HFFc6 (cell line): ENCODE measurements around the gene STAB2. TPM values are rescaled to one million over a fixed set of nuclear protein-coding genes. Genes with fewer than 3 reads are reported as not detected.
A peak's percentile ranks its signal among the peaks of the same experiment; 100 is the strongest.

Source experiments
- DNase-seq: peaks from one replicate; pipeline ENCODE4 v3.0.0-alpha.2; 2018
- H3K27ac Mint-ChIP-seq: 2 replicates; pipeline ENCODE4 v1.8.0; 2020; ENCODE audit warnings: mild to moderate bottlenecking, mixed read lengths
- H3K27me3 Mint-ChIP-seq: 2 replicates; pipeline ENCODE4 v1.8.0; 2021; ENCODE audit warnings: mild to moderate bottlenecking, moderate library complexity, mixed read lengths; ENCODE audit not compliant: insufficient read depth
- H3K36me3 Mint-ChIP-seq: 2 replicates; pipeline ENCODE4 v1.8.0; 2021; ENCODE audit warnings: low read depth, mixed read lengths
- H3K4me1 Mint-ChIP-seq: 2 replicates; pipeline ENCODE4 v1.8.0; 2020; ENCODE audit warnings: low read depth, mixed read lengths
- H3K4me3 Mint-ChIP-seq: 2 replicates; pipeline ENCODE4 v1.8.0; 2020; ENCODE audit warnings: mild to moderate bottlenecking, moderate library complexity, mixed read lengths
- H3K9me3 Mint-ChIP-seq: 2 replicates; pipeline ENCODE4 v1.8.0; 2020; ENCODE audit warnings: mild to moderate bottlenecking, mixed read lengths
- total RNA-seq, 6 experiments: library from RNA; stranded (reverse); fragmentation: NEBNext Ultra II Directional; extraction: Animal tissue kit (Norgen Biotek cat#: 25700); gene quantifications; 2 replicates in 1 of 6; 3 replicates in 5 of 6; pipeline ENCODE4 v1.2.3, GENCODE V29; 2021
- TF ChIP-seq, protein P1 (sequence below): fragments of 200-600 bp; sonication (generic); IDR thresholded peaks from 2 replicates; pipeline ENCODE4 v1.5.0; 2021; ENCODE audit warnings: antibody characterized with exemption, mild to moderate bottlenecking

STAB2 gene
- total RNA-seq, 6 experiments from 2014 or later: not detected

DNA sequence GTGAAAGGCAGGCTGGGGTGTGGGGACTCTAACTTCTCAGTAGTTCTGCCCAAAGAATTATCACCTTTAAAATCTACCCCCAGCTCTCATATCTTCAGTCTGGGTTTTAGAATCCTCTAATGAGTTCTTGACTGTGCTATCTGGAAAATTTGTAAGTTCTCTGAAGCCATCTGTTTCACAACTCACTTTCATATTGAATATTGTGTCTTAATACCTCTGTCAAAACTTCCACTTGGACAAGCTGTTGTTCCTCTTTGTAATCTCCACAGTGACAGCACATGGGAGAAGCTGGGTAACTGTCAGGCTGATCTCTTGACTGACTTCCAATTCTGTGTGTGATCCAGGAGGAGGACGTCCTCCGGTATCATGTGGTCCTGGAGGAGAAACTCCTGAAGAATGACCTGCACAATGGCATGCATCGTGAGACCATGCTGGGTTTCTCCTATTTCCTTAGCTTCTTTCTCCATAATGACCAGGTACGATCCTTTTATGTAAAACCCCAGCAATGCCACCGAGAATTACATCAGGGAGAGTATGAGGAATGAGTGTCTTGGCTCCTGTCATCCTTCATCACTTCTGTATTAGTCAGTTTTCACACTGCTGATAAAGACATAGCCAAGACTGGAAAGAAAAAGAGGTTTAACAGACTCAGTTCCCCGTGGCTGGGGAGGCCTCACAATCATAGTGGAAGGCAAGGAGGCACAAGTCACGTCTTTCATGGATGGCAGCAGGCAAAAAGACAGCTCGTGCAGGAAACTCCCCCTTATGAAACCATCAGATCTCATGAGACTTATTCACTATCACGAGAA is 111.9 kb downstream of the STAB2 start:
- Mint-ChIP-seq H3K36me3 (no peaks in the 10 kb centered on the region), H3K27me3 (peaks cover 27% of the 10 kb centered on the region), H3K27ac (no peak overlapping the region), H3K9me3 (no peaks in the 10 kb centered on the region), H3K4me1 (no peaks in the 10 kb centered on the region), H3K4me3 (no peak overlapping the region)
- no peak for DNase-seq
- TF ChIP-seq, protein P1, sequence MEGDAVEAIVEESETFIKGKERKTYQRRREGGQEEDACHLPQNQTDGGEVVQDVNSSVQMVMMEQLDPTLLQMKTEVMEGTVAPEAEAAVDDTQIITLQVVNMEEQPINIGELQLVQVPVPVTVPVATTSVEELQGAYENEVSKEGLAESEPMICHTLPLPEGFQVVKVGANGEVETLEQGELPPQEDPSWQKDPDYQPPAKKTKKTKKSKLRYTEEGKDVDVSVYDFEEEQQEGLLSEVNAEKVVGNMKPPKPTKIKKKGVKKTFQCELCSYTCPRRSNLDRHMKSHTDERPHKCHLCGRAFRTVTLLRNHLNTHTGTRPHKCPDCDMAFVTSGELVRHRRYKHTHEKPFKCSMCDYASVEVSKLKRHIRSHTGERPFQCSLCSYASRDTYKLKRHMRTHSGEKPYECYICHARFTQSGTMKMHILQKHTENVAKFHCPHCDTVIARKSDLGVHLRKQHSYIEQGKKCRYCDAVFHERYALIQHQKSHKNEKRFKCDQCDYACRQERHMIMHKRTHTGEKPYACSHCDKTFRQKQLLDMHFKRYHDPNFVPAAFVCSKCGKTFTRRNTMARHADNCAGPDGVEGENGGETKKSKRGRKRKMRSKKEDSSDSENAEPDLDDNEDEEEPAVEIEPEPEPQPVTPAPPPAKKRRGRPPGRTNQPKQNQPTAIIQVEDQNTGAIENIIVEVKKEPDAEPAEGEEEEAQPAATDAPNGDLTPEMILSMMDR: no peak

DNA sequence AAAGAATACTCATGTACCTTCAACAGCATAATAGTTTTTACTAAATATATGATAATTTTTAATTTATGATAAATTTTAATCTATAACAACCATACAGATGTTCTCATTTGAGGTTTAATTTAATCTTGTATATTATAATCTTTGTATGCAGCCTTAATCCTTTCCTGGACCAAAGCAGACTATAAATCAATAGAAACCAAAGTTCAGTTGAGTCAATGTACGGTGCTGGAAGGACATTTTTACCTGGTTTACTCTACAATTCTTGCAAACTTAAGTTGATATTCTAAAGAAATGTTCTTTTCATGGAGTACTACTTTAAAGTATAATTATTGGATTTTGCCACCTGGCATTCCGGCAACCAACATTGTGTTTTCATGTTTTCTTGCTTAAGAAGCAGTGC is 118.0 kb downstream of the STAB2 start:
- Mint-ChIP-seq H3K4me3 (no peak overlapping the region), H3K4me1 (no peaks in the 10 kb centered on the region), H3K36me3 (no peaks in the 10 kb centered on the region), H3K9me3 (no peaks in the 10 kb centered on the region), H3K27me3 (peaks cover 7% of the 10 kb centered on the region), H3K27ac (no peak overlapping the region)
- TF ChIP-seq, protein P1: no peak
- no peak for DNase-seq

DNA sequence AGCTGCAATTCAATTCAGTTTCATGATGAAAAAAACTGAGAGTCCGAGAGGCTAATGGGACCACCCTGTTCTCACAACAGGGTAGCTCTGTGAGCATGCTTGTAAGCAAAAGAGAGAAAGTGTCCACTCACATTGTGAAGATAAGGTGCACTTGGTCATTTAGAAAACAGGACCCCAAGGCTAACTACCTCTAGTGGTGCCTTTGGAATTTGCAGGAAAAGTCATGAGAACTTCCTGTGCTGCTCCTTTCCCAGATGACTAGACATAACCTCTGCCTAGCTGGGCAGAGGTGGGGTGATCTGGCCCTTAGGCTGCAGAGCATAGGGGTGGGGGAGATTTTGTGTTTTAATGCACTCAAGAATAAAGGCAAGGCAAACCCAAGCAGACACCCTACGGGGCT is 118.9 kb downstream of the STAB2 start:
- Mint-ChIP-seq H3K4me1 (no peaks in the 10 kb centered on the region), H3K27ac (no peak overlapping the region), H3K36me3 (no peaks in the 10 kb centered on the region), H3K9me3 (no peaks in the 10 kb centered on the region), H3K4me3 (no peak overlapping the region), H3K27me3 (peaks cover 7% of the 10 kb centered on the region)
- no peak for DNase-seq
- TF ChIP-seq, protein P1: peak; percentile 52

DNA sequence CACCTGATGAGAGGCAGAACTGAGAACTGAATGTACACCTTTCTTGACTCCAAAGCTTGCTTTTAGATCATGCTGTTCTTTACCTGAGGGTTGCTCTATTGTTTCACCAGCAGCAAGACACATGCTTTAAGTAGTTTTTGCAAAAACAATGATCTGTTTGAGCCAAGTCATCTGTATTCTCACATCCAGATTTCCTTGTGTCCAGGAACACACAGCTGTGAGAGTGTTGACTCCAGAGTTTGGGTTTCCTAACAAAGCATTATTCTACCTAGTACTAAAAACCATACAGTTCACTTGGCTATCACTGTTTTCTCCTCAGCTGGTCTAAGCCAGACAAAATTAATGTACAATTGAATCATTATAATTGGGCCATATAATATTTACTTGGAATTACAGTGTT is 120.4 kb downstream of the STAB2 start:
- Mint-ChIP-seq H3K4me3 (no peak overlapping the region), H3K27me3 (peaks cover 7% of the 10 kb centered on the region), H3K27ac (no peak overlapping the region), H3K9me3 (no peaks in the 10 kb centered on the region), H3K36me3 (no peaks in the 10 kb centered on the region), H3K4me1 (no peaks in the 10 kb centered on the region)
- DNase-seq: no peak
- TF ChIP-seq, protein P1: no peak

DNA sequence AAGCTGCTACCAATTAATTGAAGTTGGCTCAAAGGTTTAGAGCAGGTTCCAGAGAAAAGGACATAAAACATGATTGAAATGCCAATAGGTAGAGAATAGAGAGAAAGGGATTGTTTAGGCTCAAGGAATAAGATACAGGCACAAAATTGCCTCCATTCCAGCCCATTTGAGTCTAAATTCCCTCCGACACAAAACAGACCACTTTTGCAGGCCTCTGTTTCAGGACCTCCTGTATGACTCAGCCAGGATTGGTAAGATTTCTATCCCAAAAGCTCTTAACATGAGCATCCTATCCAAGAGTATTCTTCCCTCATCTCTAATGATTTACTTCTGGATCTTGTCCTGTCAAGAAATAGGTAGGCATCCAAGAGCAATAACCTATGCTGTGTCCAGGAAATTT is 123.5 kb downstream of the STAB2 start:
- Mint-ChIP-seq H3K9me3 (no peaks in the 10 kb centered on the region), H3K4me3 (no peak overlapping the region), H3K27me3 (peaks cover 8% of the 10 kb centered on the region)

More for the DNA sequence above, 123.5 kb downstream of the STAB2 start:
- no peaks in the 10 kb centered on the region for H3K36me3 Mint-ChIP-seq
- TF ChIP-seq, protein P1: no peak
- no peak for DNase-seq
- H3K4me1 Mint-ChIP-seq: no peaks in the 10 kb centered on the region
- no peak overlapping the region for H3K27ac Mint-ChIP-seq
